Smooth muscle cell (in vitro differentiated cells): ENCODE measurements around the gene CA7. TPM values are rescaled to one million over a fixed set of nuclear protein-coding genes. Genes with fewer than 3 reads are reported as not detected.

Experiments
- DNase-seq: peaks from one replicate; lab custom pipeline; 2025; ENCODE audit not compliant: unreplicated experiment; lab: John Stamatoyannopoulos, UW
- H2AFZ ChIP-seq: fragments of 200-600 bp; sonication (generic); 2 replicates; pipeline ENCODE4 v1.6.0; 2016; ENCODE audit warnings: antibody characterized with exemption, low read depth, mild to moderate bottlenecking
- H3F3A ChIP-seq: fragments of 200-600 bp; sonication (generic); 2 replicates; pipeline ENCODE4 v1.6.0; 2017; ENCODE audit warnings: antibody characterized with exemption, low read depth
- H3K27ac ChIP-seq: fragments of 200-600 bp; sonication (generic); 2 replicates; pipeline ENCODE4 v1.5.1; 2016; ENCODE audit warnings: low read depth, mild to moderate bottlenecking
- H3K27me3 ChIP-seq: fragments of 200-600 bp; sonication (generic); 2 replicates; pipeline ENCODE4 v1.6.1; 2016; ENCODE audit warnings: low read depth, mild to moderate bottlenecking
- H3K36me3 ChIP-seq: fragments of 200-600 bp; sonication (generic); 2 replicates; pipeline ENCODE4 v1.5.1; 2016; ENCODE audit warnings: low read depth
- H3K4me1 ChIP-seq: fragments of 200-600 bp; sonication (generic); 2 replicates; pipeline ENCODE4 v1.5.1; 2016; ENCODE audit warnings: low read depth
- H3K4me2 ChIP-seq: fragments of 200-600 bp; sonication (generic); 2 replicates; pipeline ENCODE4 v1.6.0; 2016; ENCODE audit warnings: mild to moderate bottlenecking
- H3K4me3 ChIP-seq: fragments of 200-600 bp; sonication (generic); 2 replicates; pipeline ENCODE4 v1.5.1; 2016; ENCODE audit warnings: mild to moderate bottlenecking
- H3K79me2 ChIP-seq: fragments of 200-600 bp; sonication (generic); 2 replicates; pipeline ENCODE4 v1.6.0; 2016; ENCODE audit warnings: low read depth, mild to moderate bottlenecking
- H3K9ac ChIP-seq: fragments of 200-600 bp; sonication (generic); 2 replicates; pipeline ENCODE4 v1.6.0; 2016; ENCODE audit warnings: low read depth
- H3K9me3 ChIP-seq: fragments of 200-600 bp; sonication (generic); replicated peaks from 2 replicates; pipeline ENCODE4 v1.5.1; 2016; ENCODE audit warnings: low read depth
- H4K20me1 ChIP-seq: fragments of 200-600 bp; sonication (generic); 2 replicates; pipeline ENCODE4 v1.6.0; 2016; ENCODE audit warnings: low read depth
- CTCF ChIP-seq: fragments of 200-600 bp; sonication (generic); IDR thresholded peaks from 2 replicates; pipeline ENCODE4 v1.5.1; 2017; ENCODE audit warnings: borderline replicate concordance, mild to moderate bottlenecking, antibody characterized with exemption; ENCODE audit not compliant: insufficient read depth, poor library complexity, severe bottlenecking
- WGBS: methylation state at CpG from one replicate; pipeline ENCODE4 v1.1.7; 2016; ENCODE audit warnings: low lambda C conversion rate; 5-methylcytosine and 5-hydroxymethylcytosine counted together
- polyA plus RNA-seq: library from polyadenylated mRNA; unstranded; fragments of >200 nt; fragmentation: Nextera tagmentation; extraction: Ambion mirVana; gene quantifications from 2 replicates; pipeline ENCODE4 v1.2.1, GENCODE V29; 2016
- total RNA-seq: library from RNA; depleted of rRNA; stranded (reverse); fragments of >200 nt; gene quantifications from 2 replicates; pipeline ENCODE4 v1.2.3, GENCODE V29; 2014

The CA7 gene
- total and polyA plus RNA-seq, 2 experiments from 2014 or later: not detected

GRCh38 chr16:66885491-66885890, 41.3 kb downstream of the CA7 start:
- 95% methylated on average over 12 of the region's 12 CpGs for WGBS
- H3K9me3 ChIP-seq: no peaks in the 10 kb centered on the region
- no peaks in the 10 kb centered on the region for H3K36me3 ChIP-seq
- H4K20me1 ChIP-seq: peaks cover 22% of the 10 kb centered on the region
- no peaks in the 10 kb centered on the region for H3K4me1 ChIP-seq
- TF ChIP-seq CTCF: no peak
- H3K79me2 ChIP-seq: no peaks in the 10 kb centered on the region
- H3F3A ChIP-seq: no peaks in the 10 kb centered on the region
- H3K4me3 ChIP-seq: no peak overlapping the region
- H3K4me2 ChIP-seq: no peak overlapping the region
- DNase-seq: no peak
- H2AFZ ChIP-seq: no peak overlapping the region
- no peak overlapping the region for H3K9ac ChIP-seq
- H3K27me3 ChIP-seq: no peaks in the 10 kb centered on the region
- no peak overlapping the region for H3K27ac ChIP-seq

GRCh38 chr16:66886321-66886720, 42.1 kb downstream of the CA7 start:
- no peak for DNase-seq
- H3K27me3 ChIP-seq: no peaks in the 10 kb centered on the region
- no peaks in the 10 kb centered on the region for H3K9me3 ChIP-seq
- H3K4me2 ChIP-seq: peak overlapping the region; percentile 33
- 23% methylated on average over 2 of the region's 2 CpGs for WGBS
- no peak overlapping the region for H3K27ac ChIP-seq
- no peaks in the 10 kb centered on the region for H3F3A ChIP-seq
- TF ChIP-seq CTCF: no peak
- H3K79me2 ChIP-seq: no peaks in the 10 kb centered on the region
- no peak overlapping the region for H3K9ac ChIP-seq
- no peaks in the 10 kb centered on the region for H3K36me3 ChIP-seq
- no peaks in the 10 kb centered on the region for H3K4me1 ChIP-seq
- H4K20me1 ChIP-seq: peaks cover 22% of the 10 kb centered on the region
- no peak overlapping the region for H3K4me3 ChIP-seq
- no peak overlapping the region for H2AFZ ChIP-seq

DNA sequence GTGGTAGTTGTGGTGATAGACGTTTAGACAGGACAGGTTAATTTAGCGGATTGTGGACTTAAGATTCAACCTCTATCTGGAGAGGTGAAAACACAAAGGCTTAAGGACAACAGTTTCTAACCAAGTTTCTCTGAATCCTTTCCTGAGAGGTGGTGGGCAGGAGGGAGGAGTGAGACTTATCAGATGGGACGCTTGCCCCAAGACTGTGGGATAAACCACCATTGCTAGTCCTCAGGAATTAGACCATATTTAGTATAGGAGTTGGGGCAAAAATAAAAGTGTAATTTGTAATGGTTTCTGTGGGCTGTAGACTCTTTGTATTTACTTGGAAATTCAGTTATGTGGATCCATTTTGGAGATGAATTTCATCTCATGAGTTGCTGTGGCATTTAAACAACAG, 42.7 kb downstream of the CA7 start:
- Histone ChIP-seq H3F3A (no peaks in the 10 kb centered on the region), H3K9me3 (no peaks in the 10 kb centered on the region), H3K4me3 (no peak overlapping the region), H3K36me3 (no peaks in the 10 kb centered on the region), H2AFZ (no peak overlapping the region), H4K20me1 (peaks cover 22% of the 10 kb centered on the region), H3K9ac (no peak overlapping the region), H3K79me2 (no peaks in the 10 kb centered on the region), H3K4me1 (no peaks in the 10 kb centered on the region), H3K27ac (no peak overlapping the region), H3K4me2 (no peak overlapping the region), H3K27me3 (no peaks in the 10 kb centered on the region)
- no peak for TF ChIP-seq CTCF
- no peak for DNase-seq
- 82% methylated on average over 3 of the region's 3 CpGs for WGBS

- no peak overlapping the region for H3K4me3 ChIP-seq
- no peak overlapping the region for H2AFZ ChIP-seq
- WGBS: 79% methylated on average over 6 of the region's 6 CpGs
- no peak overlapping the region for H3K9ac ChIP-seq
- H3K27me3 ChIP-seq: no peaks in the 10 kb centered on the region
- no peaks in the 10 kb centered on the region for H3K36me3 ChIP-seq
- no peak for TF ChIP-seq CTCF
- H3K9me3 ChIP-seq: no peaks in the 10 kb centered on the region
- no peaks in the 10 kb centered on the region for H3F3A ChIP-seq
- DNase-seq: no peak
- no peaks in the 10 kb centered on the region for H3K4me1 ChIP-seq
- H3K27ac ChIP-seq: no peak overlapping the region
- H3K79me2 ChIP-seq: no peaks in the 10 kb centered on the region
- H3K4me2 ChIP-seq: no peak overlapping the region
- H4K20me1 ChIP-seq: peaks cover 22% of the 10 kb centered on the region
These were observed 44.7 kb downstream of the CA7 start for GRCh38 chr16:66888647-66889615.
